ENCODE data around the gene FAM50A.
"Not testable (repeated sequence)": the region's sequence is repeated elsewhere in the genome, so short reads cannot be mapped to it uniquely, and the experiment has no call there.

FAM50A gene

DNA sequence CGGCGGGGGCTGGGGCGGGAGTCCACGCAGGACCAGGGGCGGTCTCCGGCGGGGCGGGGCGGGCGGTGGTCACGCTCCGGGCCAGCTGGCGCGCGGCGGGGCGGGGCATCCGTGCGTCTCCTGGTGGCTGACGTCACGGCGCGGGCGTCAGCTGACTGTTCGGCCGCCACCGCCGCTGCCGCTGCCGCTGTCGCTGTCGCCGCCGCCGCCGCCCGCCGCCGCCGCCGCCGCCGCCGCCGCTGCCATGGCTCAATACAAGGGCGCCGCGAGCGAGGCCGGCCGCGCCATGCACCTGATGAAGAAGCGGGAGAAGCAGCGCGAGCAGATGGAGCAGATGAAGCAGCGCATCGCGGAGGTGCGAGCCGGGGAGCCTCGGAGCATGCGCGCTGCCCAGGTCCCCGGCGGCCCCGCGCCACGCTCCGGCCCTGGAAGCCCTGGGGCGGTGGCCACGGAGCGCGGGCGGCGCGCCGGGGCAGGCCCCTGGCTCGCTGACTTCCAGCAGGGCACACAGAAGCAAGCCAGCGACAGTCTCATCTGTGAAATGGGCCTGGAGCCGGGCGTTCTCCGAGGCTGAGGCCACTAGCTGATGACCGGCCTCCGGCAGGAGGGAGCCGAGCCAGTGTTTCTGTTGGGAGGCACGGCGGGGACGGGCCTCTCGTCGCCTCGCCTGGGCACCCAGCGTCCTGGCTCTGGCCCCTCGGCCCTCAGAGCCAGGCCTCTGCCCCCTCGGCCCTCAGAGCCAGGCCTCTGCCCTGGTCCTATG, at the start of gene FAM50A:
FAM50A (plus strand) TSS at position 150 of the 763 bp plus-strand sequence; CDS start at position 245, 95 bp downstream.
- no peak for TF ChIP-seq EZH2phosphoT487 (conservative IDR thresholded peaks at IDR 0.05; ENCODE audit: low read length)
- no peak for TF ChIP-seq CTCF (IDR thresholded peaks at IDR 0.05; ENCODE audit: insufficient read depth, low read length, poor library complexity, severe bottlenecking)
- peak within 1 kb of the TSS; percentile 86 for H3K9ac ChIP-seq (ENCODE audit: low read length)
- no peaks in the 10 kb centered on the region for H4K20me1 ChIP-seq (ENCODE audit: low read depth, low read length)
- no peak within 1 kb of the TSS for H2AFZ ChIP-seq (ENCODE audit: low read depth, low read length, severe bottlenecking)
- no peaks in the 10 kb centered on the region for H3K9me3 ChIP-seq (ENCODE audit: insufficient read depth, low read length)
- H3K27me3 ChIP-seq (ENCODE audit: low read length) = no peaks in the 10 kb centered on the region
- H3K9me2 ChIP-seq (replicated peaks; ENCODE audit: insufficient read depth, low read length) = no peaks in the 10 kb centered on the region
- no peaks in the 10 kb centered on the region; the same call in 1 of the 2 replicates for H3K79me2 ChIP-seq (ENCODE audit: insufficient read depth, low read length)
- peak within 1 kb of the TSS; percentile 15; the same call in 1 of the 2 replicates for H3K27ac ChIP-seq (ENCODE audit: low read depth, low read length)
- H3K4me3 ChIP-seq (ENCODE audit: insufficient read depth, low read length, poor library complexity, severe bottlenecking) = peak within 1 kb of the TSS; percentile 66
- 0 out of 2 replicates have a peak, but pooled peaks cover 5% of the 10 kb centered on the region for H3F3A ChIP-seq (ENCODE audit: insufficient read depth)
- no peaks in the 10 kb centered on the region for H3K36me3 ChIP-seq (ENCODE audit: low read length)
- H3K4me2 ChIP-seq (ENCODE audit: low read depth, low read length, poor library complexity, severe bottlenecking) = peak within 1 kb of the TSS; percentile 72

GRCh38 chrX:154396363-154396762, 47.6 kb upstream of the FAM50A start:
- H3K4me3 ChIP-seq (ENCODE audit: insufficient read depth, low read length, poor library complexity, severe bottlenecking); H3K9me2 ChIP-seq (replicated peaks; ENCODE audit: insufficient read depth, low read length); H3K27ac ChIP-seq (ENCODE audit: low read depth, low read length); H3K9ac ChIP-seq (ENCODE audit: low read length); H3K4me2 ChIP-seq (ENCODE audit: low read depth, low read length, poor library complexity, severe bottlenecking); H4K20me1 ChIP-seq (ENCODE audit: low read depth, low read length); H3K27me3 ChIP-seq (ENCODE audit: low read length); H3K9me3 ChIP-seq (ENCODE audit: insufficient read depth, low read length); H3K79me2 ChIP-seq (ENCODE audit: insufficient read depth, low read length); H2AFZ ChIP-seq (ENCODE audit: low read depth, low read length, severe bottlenecking): not testable (repeated sequence)
- H3K36me3 ChIP-seq (ENCODE audit: low read length) = peaks cover 12% of the 10 kb centered on the region
- H3F3A ChIP-seq (ENCODE audit: insufficient read depth) = peaks cover 30% of the 10 kb centered on the region

GRCh38 chrX:154396973-154397887, 46.7 kb upstream of the FAM50A start:
- H3K79me2 ChIP-seq (ENCODE audit: insufficient read depth, low read length) = peaks cover 10% of the 10 kb centered on the region; the same call in 1 of the 2 replicates
- TF ChIP-seq CTCF (IDR thresholded peaks at IDR 0.05; ENCODE audit: insufficient read depth, low read length, poor library complexity, severe bottlenecking) (no peak), EZH2phosphoT487 (conservative IDR thresholded peaks at IDR 0.05; ENCODE audit: low read length) (no peak)
- H3K27me3 ChIP-seq (ENCODE audit: low read length) = no peaks in the 10 kb centered on the region
- H3K36me3 ChIP-seq (ENCODE audit: low read length) = peaks cover 12% of the 10 kb centered on the region
- peak overlapping the region; percentile 98 for H3K4me2 ChIP-seq (ENCODE audit: low read depth, low read length, poor library complexity, severe bottlenecking)
- peaks cover 38% of the 10 kb centered on the region for H3F3A ChIP-seq (ENCODE audit: insufficient read depth)
- H3K9me2 ChIP-seq (replicated peaks; ENCODE audit: insufficient read depth, low read length) = no peaks in the 10 kb centered on the region
- H3K4me3 ChIP-seq (ENCODE audit: insufficient read depth, low read length, poor library complexity, severe bottlenecking) = peak overlapping the region; percentile 64
- H3K9ac ChIP-seq (ENCODE audit: low read length) = peak overlapping the region; percentile 99
- H2AFZ ChIP-seq (ENCODE audit: low read depth, low read length, severe bottlenecking) = no peak overlapping the region
- H3K27ac ChIP-seq (ENCODE audit: low read depth, low read length) = peak overlapping the region; percentile 93
- no peaks in the 10 kb centered on the region for H3K9me3 ChIP-seq (ENCODE audit: insufficient read depth, low read length)
- no peaks in the 10 kb centered on the region; the same call in 1 of the 2 replicates for H4K20me1 ChIP-seq (ENCODE audit: low read depth, low read length)
